Uterus (tissue), 2 donors: ENCODE data around the gene HLF.

Experiments used
- POLR2A ChIP-seq, 2 donors: fragments of 450-650 bp; IDR thresholded peaks; one replicate each; pipeline ENCODE4 v1.6.1; 2016; ENCODE audit warnings: antibody characterized with exemption in 2 of 2, mild to moderate bottlenecking in 1 of 2, moderate library complexity in 1 of 2
- TF ChIP-seq, protein P1 (sequence below), 4 experiments: fragments of 200-600 bp in 2 of 4; fragments of 450-650 bp in 2 of 4; sonication (generic) in 2 of 4; IDR thresholded peaks; one replicate each; pipeline ENCODE4 v1.5.1; 2016 to 2019; ENCODE audit warnings: antibody characterized with exemption in 4 of 4, mild to moderate bottlenecking in 2 of 4, moderate library complexity in 1 of 4

DNA sequence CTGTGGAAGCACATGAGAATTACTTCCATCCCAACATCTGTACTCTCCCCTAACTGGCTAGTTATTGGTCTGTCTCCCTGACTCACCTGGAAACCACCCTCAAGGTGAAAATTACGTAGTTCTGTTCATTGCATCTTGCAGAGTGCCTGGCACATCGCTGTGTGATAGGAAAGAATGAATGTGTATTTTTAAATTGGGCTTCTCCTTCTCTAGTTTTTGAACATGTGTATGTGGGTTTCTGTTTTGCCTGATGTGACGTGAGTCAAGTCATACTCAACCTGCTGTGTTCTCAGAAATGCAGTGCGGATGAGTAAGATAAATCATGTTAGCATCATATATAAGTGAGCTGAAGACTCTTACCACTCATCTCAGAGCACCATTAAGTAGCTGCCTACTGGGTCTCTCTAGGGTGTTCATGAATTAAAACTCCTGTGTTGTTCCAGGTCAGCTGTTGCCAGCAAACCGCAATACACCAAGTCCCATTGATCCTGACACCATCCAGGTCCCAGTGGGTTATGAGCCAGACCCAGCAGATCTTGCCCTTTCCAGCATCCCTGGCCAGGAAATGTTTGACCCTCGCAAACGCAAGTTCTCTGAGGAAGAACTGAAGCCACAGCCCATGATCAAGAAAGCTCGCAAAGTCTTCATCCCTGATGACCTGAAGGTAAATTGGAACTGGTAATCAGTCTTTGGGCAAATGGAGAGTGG lies 50.2 kb downstream of the HLF start:
- no peak for TF ChIP-seq POLR2A (IDR thresholded peaks at IDR 0.05)
- TF ChIP-seq, protein P1, sequence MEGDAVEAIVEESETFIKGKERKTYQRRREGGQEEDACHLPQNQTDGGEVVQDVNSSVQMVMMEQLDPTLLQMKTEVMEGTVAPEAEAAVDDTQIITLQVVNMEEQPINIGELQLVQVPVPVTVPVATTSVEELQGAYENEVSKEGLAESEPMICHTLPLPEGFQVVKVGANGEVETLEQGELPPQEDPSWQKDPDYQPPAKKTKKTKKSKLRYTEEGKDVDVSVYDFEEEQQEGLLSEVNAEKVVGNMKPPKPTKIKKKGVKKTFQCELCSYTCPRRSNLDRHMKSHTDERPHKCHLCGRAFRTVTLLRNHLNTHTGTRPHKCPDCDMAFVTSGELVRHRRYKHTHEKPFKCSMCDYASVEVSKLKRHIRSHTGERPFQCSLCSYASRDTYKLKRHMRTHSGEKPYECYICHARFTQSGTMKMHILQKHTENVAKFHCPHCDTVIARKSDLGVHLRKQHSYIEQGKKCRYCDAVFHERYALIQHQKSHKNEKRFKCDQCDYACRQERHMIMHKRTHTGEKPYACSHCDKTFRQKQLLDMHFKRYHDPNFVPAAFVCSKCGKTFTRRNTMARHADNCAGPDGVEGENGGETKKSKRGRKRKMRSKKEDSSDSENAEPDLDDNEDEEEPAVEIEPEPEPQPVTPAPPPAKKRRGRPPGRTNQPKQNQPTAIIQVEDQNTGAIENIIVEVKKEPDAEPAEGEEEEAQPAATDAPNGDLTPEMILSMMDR (IDR thresholded peaks at IDR 0.05), result no peak
